GM12878 (cell line): ENCODE data around the gene PLIN3. TPM values are rescaled to one million over a fixed set of nuclear protein-coding genes. Genes with fewer than 3 reads are reported as not detected.

Experiments used
- BCL3 ChIP-seq: IDR thresholded peaks from 2 replicates; pipeline ENCODE4 v1.6.1; 2011; ENCODE audit warnings: borderline replicate concordance, low read depth, mild to moderate bottlenecking, moderate library complexity, low read length; ENCODE audit not compliant: insufficient read depth, poor library complexity, severe bottlenecking
- BRCA1 ChIP-seq: IDR thresholded peaks from 2 replicates; pipeline ENCODE4 v1.6.1; 2011; ENCODE audit warnings: low read depth, low read length, improper control_type of control experiment
- CHD1 ChIP-seq: IDR thresholded peaks from 2 replicates; pipeline ENCODE4 v1.6.1; 2012; ENCODE audit warnings: low read depth, low read length, improper control_type of control experiment
- EP300 ChIP-seq, 2 experiments: fragments of 150-350 bp in 1 of 2; IDR thresholded peaks; 2 replicates each; pipeline ENCODE4 v1.6.1; 2011 to 2012; ENCODE audit warnings: low read depth in 2 of 2, low read length in 2 of 2, borderline replicate concordance in 1 of 2, improper control_type of control experiment in 1 of 2, inconsistent platforms in 1 of 2; ENCODE audit not compliant: control insufficient read depth in 1 of 2
- ESRRA ChIP-seq: IDR thresholded peaks from 2 replicates; pipeline ENCODE4 v1.6.1; 2012; ENCODE audit warnings: mild to moderate bottlenecking, low read length, improper control_type of control experiment
- GABPA ChIP-seq: IDR thresholded peaks from 2 replicates; pipeline ENCODE4 v1.6.1; 2014; ENCODE audit warnings: antibody characterized with exemption, low read depth, mild to moderate bottlenecking, inconsistent platforms
- HSF1 ChIP-seq: fragments of 150-350 bp; IDR thresholded peaks from 2 replicates; pipeline ENCODE4 v1.6.1; 2014; ENCODE audit warnings: mild to moderate bottlenecking, low read depth, low read length
- IKZF2 ChIP-seq, 2 experiments: fragments of 450-650 bp; IDR thresholded peaks; 2 replicates each; pipeline ENCODE4 v1.6.1; 2017; ENCODE audit warnings: mild to moderate bottlenecking in 2 of 2, moderate library complexity in 2 of 2
- IRF3 ChIP-seq: fragments of 450-650 bp; IDR thresholded peaks from 2 replicates; pipeline ENCODE4 v1.6.1; 2014; ENCODE audit warnings: mild to moderate bottlenecking
- KAT2A ChIP-seq: conservative IDR thresholded peaks from 2 replicates; pipeline ENCODE4 v1.6.1; 2011; ENCODE audit warnings: low read depth, low read length; ENCODE audit not compliant: control insufficient read depth
- KLF5 ChIP-seq: fragments of 450-650 bp; IDR thresholded peaks from 2 replicates; pipeline ENCODE4 v1.6.1; 2014; ENCODE audit warnings: mild to moderate bottlenecking; ENCODE audit not compliant: partially characterized antibody
- NBN ChIP-seq: fragments of 450-650 bp; IDR thresholded peaks from 2 replicates; pipeline ENCODE4 v1.6.1; 2016
- NFYA ChIP-seq: IDR thresholded peaks from 2 replicates; pipeline ENCODE4 v1.6.1; 2011; ENCODE audit warnings: low read depth, mild to moderate bottlenecking, low read length, improper control_type of control experiment, borderline replicate concordance
- POLR2AphosphoS2 ChIP-seq: IDR thresholded peaks from 2 replicates; pipeline ENCODE4 v1.6.1; 2011; ENCODE audit warnings: low read depth, mild to moderate bottlenecking, low read length, improper control_type of control experiment, moderate library complexity
- SREBF2 ChIP-seq: IDR thresholded peaks from 2 replicates; pipeline ENCODE4 v1.6.1; 2012; ENCODE audit warnings: mild to moderate bottlenecking, low read length
- TBL1XR1 ChIP-seq: IDR thresholded peaks from 2 replicates; pipeline ENCODE4 v1.6.1; 2012; ENCODE audit warnings: low read depth, low read length, improper control_type of control experiment
- ZBTB11 ChIP-seq: fragments of 450-650 bp; formaldehyde crosslinking; IDR thresholded peaks from 2 replicates; pipeline ENCODE4 v1.5.0; 2022; ENCODE audit warnings: mild to moderate bottlenecking, missing genetic modification characterization
- ZNF687 ChIP-seq: fragments of 450-650 bp; IDR thresholded peaks from 2 replicates; pipeline ENCODE4 v1.6.1; 2017; ENCODE audit warnings: mild to moderate bottlenecking, moderate library complexity
- polyA plus RNA-seq, 11 experiments: library from polyadenylated mRNA; depleted of rRNA in 4 of 11; unstranded in 6 of 11; stranded (reverse) in 5 of 11; fragments of >200 nt; fragmentation: Nextera tagmentation in 4 of 11; fragmentation: Illumina TruSeq in 1 of 11; extraction: Ambion mirVana in 4 of 11; extraction: Trizol in 1 of 11; gene quantifications; 1 replicate in 1 of 11; 2 replicates in 10 of 11; pipeline versions ENCODE4 v1.2.1 to v1.2.3, GENCODE V29; 2011 to 2016; ENCODE audit warnings: inconsistent platforms in 2 of 11, missing spikeins in 2 of 11, low read depth in 1 of 11
- total RNA-seq, 4 experiments: library from RNA; depleted of rRNA in 3 of 4; stranded (reverse); fragments of >200 nt in 3 of 4; fragmentation: Illumina TruSeq in 1 of 4; extraction: Trizol in 1 of 4; gene quantifications; 2 replicates each; pipeline versions ENCODE4 v1.2.1 to v1.2.3, GENCODE V29; 2013 to 2021

PLIN3 gene
- total and polyA plus RNA-seq, 10 of the 15 experiments (the other 5 are each of a cell fraction or from before 2014, with no cell fraction given), result 7.7 to 71.4 (median 66.8) TPM

- TF ChIP-seq HSF1 (no peak), NFYA (no peak), NBN (peak; percentile 89; the same call in 1 of the 2 replicates), CHD1 (no peak), KAT2A (no peak), POLR2AphosphoS2 (no peak), EP300 (IDR thresholded peaks at IDR 0.05; ENCODE audit: borderline replicate concordance in 1 of 2, control insufficient read depth in 1 of 2, low read depth in 2 of 2, low read length in 2 of 2) (no peak), KLF5 (no peak), BCL3 (no peak), GABPA (no peak), SREBF2 (no peak), BRCA1 (no peak), IRF3 (peak; percentile 38; the same call in 1 of the 2 replicates), TBL1XR1 (no peak), ZNF687 (peak; percentile 29; the same call in 1 of the 2 replicates), IKZF2 (IDR thresholded peaks at IDR 0.05) (peak; percentile 68 to 80), ESRRA (no peak), ZBTB11 (no peak)
Measured at GRCh38 chr19:4851551-4852290, 15.7 kb downstream of the PLIN3 start (continued).
